ENCODE results near the gene KLHL36.

KLHL36 gene

GRCh38 chr16:84648595-84649510 lies 542 bp downstream of the KLHL36 start:
- no peak for DNase-seq

GRCh38 chr16:84649511-84649861 lies 1.2 kb downstream of the KLHL36 start:
- DNase-seq, result no peak

GRCh38 chr16:84650062-84650991 lies 2.0 kb downstream of the KLHL36 start:
- no peak for DNase-seq

GRCh38 chr16:84652566-84652965 lies 4.3 kb downstream of the KLHL36 start:
- no peak for DNase-seq

GRCh38 chr16:84654238-84654637 lies 5.9 kb downstream of the KLHL36 start:
- DNase-seq, result no peak

GRCh38 chr16:84654998-84655397 lies 6.7 kb downstream of the KLHL36 start:
- DNase-seq, result no peak

- DNase-seq, result no peak
These were observed 8.3 kb downstream of the KLHL36 start for GRCh38 chr16:84656649-84657048.

- DNase-seq, result no peak
These were observed 9.0 kb downstream of the KLHL36 start for GRCh38 chr16:84657229-84657837.

GRCh38 chr16:84658690-84659089 lies 10.4 kb downstream of the KLHL36 start:
- no peak for DNase-seq

GRCh38 chr16:84659656-84660300 lies 11.5 kb downstream of the KLHL36 start:
- DNase-seq, result no peak

GRCh38 chr16:84660973-84661372 lies 12.7 kb downstream of the KLHL36 start:
- no peak for DNase-seq

GRCh38 chr16:84661418-84662060 lies 13.2 kb downstream of the KLHL36 start:
- DNase-seq, result no peak

- no peak for DNase-seq
These were observed 14.2 kb downstream of the KLHL36 start for GRCh38 chr16:84662471-84662870.

GRCh38 chr16:84663433-84664101 lies 15.3 kb downstream of the KLHL36 start:
- no peak for DNase-seq

GRCh38 chr16:84665359-84665758 lies 17.0 kb downstream of the KLHL36 start:
- no peak for DNase-seq

- DNase-seq, result no peak
These were observed 17.5 kb downstream of the KLHL36 start for GRCh38 chr16:84665843-84666242.

GRCh38 chr16:84667600-84668309 lies 19.4 kb downstream of the KLHL36 start:
- DNase-seq, result no peak

- DNase-seq, result no peak
These were observed 21.8 kb downstream of the KLHL36 start for GRCh38 chr16:84670063-84670462.

GRCh38 chr16:84672276-84673202 lies 24.2 kb downstream of the KLHL36 start:
- peak; percentile 71 for DNase-seq

- DNase-seq, result no peak
These were observed 24.9 kb downstream of the KLHL36 start for GRCh38 chr16:84673203-84673535.
